Vagina (tissue), 2 donors: ENCODE data around the gene CAPZA1. TPM values are rescaled to one million over a fixed set of nuclear protein-coding genes. Genes with fewer than 3 reads are reported as not detected.

Source experiments
- DNase-seq, 2 donors: peaks; one replicate each; pipeline ENCODE4 v3.0.0-alpha.2; 2017; ENCODE audit errors: extremely low spot score in 2 of 2
- H3K27ac ChIP-seq: fragments of 200-600 bp; sonication (generic); one replicate; pipeline ENCODE4 v1.5.1; 2019
- H3K27me3 ChIP-seq: fragments of 200-600 bp; sonication (generic); one replicate; pipeline ENCODE4 v1.5.1; 2019
- H3K36me3 ChIP-seq, 2 donors: fragments of 200-600 bp; sonication (generic); one replicate each; pipeline ENCODE4 v1.5.1; 2017 to 2019
- H3K4me1 ChIP-seq: fragments of 200-600 bp; sonication (generic); one replicate; pipeline ENCODE4 v1.5.1; 2019
- H3K4me3 ChIP-seq, 2 donors: fragments of 200-600 bp; sonication (generic); 1 replicate in 1 of 2; 2 replicates in 1 of 2; pipeline ENCODE4 v1.5.1; 2016 to 2019
- H3K9me3 ChIP-seq: fragments of 200-600 bp; sonication (generic); one replicate; pipeline ENCODE4 v1.5.1; 2019
- POLR2A ChIP-seq, 2 donors: fragments of 450-650 bp; IDR thresholded peaks; one replicate each; pipeline ENCODE4 v1.6.1; 2017; ENCODE audit warnings: antibody characterized with exemption in 2 of 2, mild to moderate bottlenecking in 2 of 2, moderate library complexity in 2 of 2
- POLR2AphosphoS5 ChIP-seq, 2 donors: sonication (generic); formaldehyde crosslinking; IDR thresholded peaks; one replicate each; pipeline ENCODE4 v1.9.0; 2017; ENCODE audit warnings: antibody characterized with exemption in 2 of 2, mild to moderate bottlenecking in 2 of 2, low read depth in 1 of 2; ENCODE audit not compliant: insufficient read depth in 1 of 2
- intact Hi-C: fragments of 100-400 bp; cut with DNase I; formaldehyde crosslinking; loops from one replicate; pipeline ENCODE4 v1.15.1; 2023
- total RNA-seq: library from RNA; depleted of rRNA; stranded (reverse); fragments of >200 nt; gene quantifications from one replicate; pipeline ENCODE4 v1.2.3, GENCODE V29; 2016
- TF ChIP-seq, protein P1 (sequence below), 3 experiments: fragments of 450-650 bp in 2 of 3; fragments of 200-600 bp in 1 of 3; sonication (generic) in 1 of 3; IDR thresholded peaks; one replicate each; pipeline ENCODE4 v1.5.1; 2017 to 2019; ENCODE audit warnings: antibody characterized with exemption in 3 of 3, mild to moderate bottlenecking in 2 of 3, moderate library complexity in 2 of 3

CAPZA1 gene
- total RNA-seq, 1 donor from 2014 or later = 126 TPM

DNA sequence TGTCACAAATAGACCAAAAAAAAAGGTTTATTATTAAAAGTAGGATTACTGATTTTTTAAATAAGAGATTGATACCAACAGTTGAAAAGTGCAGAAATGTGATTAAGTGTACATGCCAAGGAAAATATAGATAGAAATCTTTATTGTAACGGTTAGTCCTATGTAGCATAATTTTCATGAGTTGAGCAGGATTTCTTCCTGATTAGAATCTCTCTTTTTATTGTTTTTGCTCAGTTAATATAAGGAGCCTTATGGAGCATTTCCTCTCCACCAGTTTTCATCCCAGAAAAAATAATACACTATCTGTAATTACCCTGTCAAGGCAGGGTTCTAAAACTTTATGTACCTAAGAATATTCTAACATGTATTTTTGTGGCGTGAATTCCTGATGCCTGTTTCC, 23.4 kb downstream of the CAPZA1 start:
- H3K36me3 ChIP-seq = peaks cover 0 to 19% of the 10 kb centered on the region in 2 donors
- TF ChIP-seq, protein P1, sequence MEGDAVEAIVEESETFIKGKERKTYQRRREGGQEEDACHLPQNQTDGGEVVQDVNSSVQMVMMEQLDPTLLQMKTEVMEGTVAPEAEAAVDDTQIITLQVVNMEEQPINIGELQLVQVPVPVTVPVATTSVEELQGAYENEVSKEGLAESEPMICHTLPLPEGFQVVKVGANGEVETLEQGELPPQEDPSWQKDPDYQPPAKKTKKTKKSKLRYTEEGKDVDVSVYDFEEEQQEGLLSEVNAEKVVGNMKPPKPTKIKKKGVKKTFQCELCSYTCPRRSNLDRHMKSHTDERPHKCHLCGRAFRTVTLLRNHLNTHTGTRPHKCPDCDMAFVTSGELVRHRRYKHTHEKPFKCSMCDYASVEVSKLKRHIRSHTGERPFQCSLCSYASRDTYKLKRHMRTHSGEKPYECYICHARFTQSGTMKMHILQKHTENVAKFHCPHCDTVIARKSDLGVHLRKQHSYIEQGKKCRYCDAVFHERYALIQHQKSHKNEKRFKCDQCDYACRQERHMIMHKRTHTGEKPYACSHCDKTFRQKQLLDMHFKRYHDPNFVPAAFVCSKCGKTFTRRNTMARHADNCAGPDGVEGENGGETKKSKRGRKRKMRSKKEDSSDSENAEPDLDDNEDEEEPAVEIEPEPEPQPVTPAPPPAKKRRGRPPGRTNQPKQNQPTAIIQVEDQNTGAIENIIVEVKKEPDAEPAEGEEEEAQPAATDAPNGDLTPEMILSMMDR (IDR thresholded peaks at IDR 0.05) = no peak
- TF ChIP-seq POLR2AphosphoS5 (IDR thresholded peaks at IDR 0.05; ENCODE audit: insufficient read depth in 1 of 2, low read depth in 1 of 2) (no peak), POLR2A (IDR thresholded peaks at IDR 0.05) (no peak)
- intact Hi-C loops = no loop called here

DNA sequence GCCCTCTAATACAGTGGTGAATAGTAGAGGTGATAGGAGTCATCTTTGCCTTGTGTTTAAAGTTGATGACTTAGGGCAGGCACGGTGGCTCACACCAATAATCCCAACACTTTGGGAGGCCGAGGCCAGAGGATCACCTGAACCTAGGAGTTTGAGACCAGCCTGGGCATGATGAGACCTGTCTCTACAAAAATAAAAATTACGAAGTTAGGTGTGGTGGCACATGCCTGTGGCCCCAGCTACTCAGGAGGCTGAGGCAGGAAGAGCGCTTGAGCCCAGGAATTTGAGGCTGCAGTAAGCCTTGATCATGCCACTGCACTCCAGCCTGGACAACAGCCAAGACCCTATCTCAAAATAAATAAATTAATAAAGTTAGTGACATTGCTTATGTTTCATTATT, 26.6 kb downstream of the CAPZA1 start:
- DNase-seq = no peak
- H3K27me3 ChIP-seq = no peaks in the 10 kb centered on the region
- no peak overlapping the region for H3K4me3 ChIP-seq
- TF ChIP-seq POLR2A (IDR thresholded peaks at IDR 0.05) (no peak), POLR2AphosphoS5 (IDR thresholded peaks at IDR 0.05; ENCODE audit: insufficient read depth in 1 of 2, low read depth in 1 of 2) (no peak)
- TF ChIP-seq, protein P1 (IDR thresholded peaks at IDR 0.05) = no peak
- peaks cover 17% of the 10 kb centered on the region for H3K4me1 ChIP-seq
- peaks cover 0 to 49% of the 10 kb centered on the region in 2 donors for H3K36me3 ChIP-seq
- no peak overlapping the region for H3K27ac ChIP-seq
- intact Hi-C loops = no loop called here
- H3K9me3 ChIP-seq = no peaks in the 10 kb centered on the region

More for the DNA sequence above, 23.4 kb downstream of the CAPZA1 start:
- Histone ChIP-seq H3K4me1 (peaks cover 28% of the 10 kb centered on the region), H3K27ac (no peak overlapping the region), H3K9me3 (no peaks in the 10 kb centered on the region), H3K4me3 (no peak overlapping the region), H3K27me3 (no peaks in the 10 kb centered on the region)
- no peak for DNase-seq

GRCh38 chr1:112651205-112651604, 31.6 kb downstream of the CAPZA1 start:
- Histone ChIP-seq H3K4me1 (no peaks in the 10 kb centered on the region), H3K9me3 (no peaks in the 10 kb centered on the region), H3K27me3 (no peaks in the 10 kb centered on the region), H3K4me3 (no peak overlapping the region), H3K27ac (no peak overlapping the region), H3K36me3 (peaks cover 0 to 58% of the 10 kb centered on the region in 2 donors)
- intact Hi-C loops = no loop called here
- TF ChIP-seq POLR2AphosphoS5 (IDR thresholded peaks at IDR 0.05; ENCODE audit: insufficient read depth in 1 of 2, low read depth in 1 of 2) (no peak), POLR2A (IDR thresholded peaks at IDR 0.05) (no peak)
- TF ChIP-seq, protein P1 (IDR thresholded peaks at IDR 0.05) = no peak
- no peak for DNase-seq

GRCh38 chr1:112665857-112666256, 46.2 kb downstream of the CAPZA1 start:
- H3K4me1 ChIP-seq = no peaks in the 10 kb centered on the region
- H3K27me3 ChIP-seq = no peaks in the 10 kb centered on the region
- H3K4me3 ChIP-seq = no peak overlapping the region
- intact Hi-C loops = no loop called here
- no peak overlapping the region for H3K27ac ChIP-seq
- H3K9me3 ChIP-seq = no peaks in the 10 kb centered on the region
- no peak for TF ChIP-seq POLR2A (IDR thresholded peaks at IDR 0.05)
- TF ChIP-seq, protein P1 (IDR thresholded peaks at IDR 0.05) = no peak
- H3K36me3 ChIP-seq = peaks cover 0 to 76% of the 10 kb centered on the region in 2 donors
- DNase-seq = no peak

- no peaks in the 10 kb centered on the region for H3K27me3 ChIP-seq
- H3K4me1 ChIP-seq = no peaks in the 10 kb centered on the region
- TF ChIP-seq POLR2A (IDR thresholded peaks at IDR 0.05) = no peak
- TF ChIP-seq, protein P1 (IDR thresholded peaks at IDR 0.05) = no peak
- H3K36me3 ChIP-seq = peaks cover 0 to 65% of the 10 kb centered on the region in 2 donors
- H3K27ac ChIP-seq = no peak overlapping the region
- no peaks in the 10 kb centered on the region for H3K9me3 ChIP-seq
- H3K4me3 ChIP-seq = no peak overlapping the region
- no peak for DNase-seq
- intact Hi-C loops = no loop called here
Measured at GRCh38 chr1:112666946-112667345, 47.3 kb downstream of the CAPZA1 start.
